HG03442 (cell line): ENCODE measurements around the gene SLC38A8.

Experiments used
- ATAC-seq: cut with Tn5 transposase; IDR thresholded peaks from one replicate; pipeline ENCODE4 v1.9.1; 2021; ENCODE audit warnings: mild to moderate bottlenecking, moderate library complexity; ENCODE audit not compliant: unreplicated experiment

The SLC38A8 gene

DNA sequence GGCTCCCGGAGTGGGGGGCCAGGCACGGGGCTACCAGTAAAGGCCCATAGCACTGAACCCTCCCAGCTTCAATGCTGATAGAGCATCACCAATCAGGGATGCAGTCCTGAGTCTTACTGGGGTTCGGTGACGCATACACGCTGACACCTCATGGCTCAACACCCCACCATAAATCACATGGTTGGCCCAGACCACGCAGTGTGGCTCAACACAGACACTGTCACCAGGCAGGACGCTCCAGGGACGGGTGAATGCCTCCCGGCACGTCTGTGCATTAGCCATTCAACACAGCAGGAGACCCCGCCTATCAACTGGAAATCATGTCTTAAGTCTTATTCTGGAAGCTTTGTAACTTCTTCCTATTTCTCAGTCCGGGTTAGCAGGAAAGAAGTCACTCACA is 39.6 kb downstream of the SLC38A8 start:
- no peak for ATAC-seq

DNA sequence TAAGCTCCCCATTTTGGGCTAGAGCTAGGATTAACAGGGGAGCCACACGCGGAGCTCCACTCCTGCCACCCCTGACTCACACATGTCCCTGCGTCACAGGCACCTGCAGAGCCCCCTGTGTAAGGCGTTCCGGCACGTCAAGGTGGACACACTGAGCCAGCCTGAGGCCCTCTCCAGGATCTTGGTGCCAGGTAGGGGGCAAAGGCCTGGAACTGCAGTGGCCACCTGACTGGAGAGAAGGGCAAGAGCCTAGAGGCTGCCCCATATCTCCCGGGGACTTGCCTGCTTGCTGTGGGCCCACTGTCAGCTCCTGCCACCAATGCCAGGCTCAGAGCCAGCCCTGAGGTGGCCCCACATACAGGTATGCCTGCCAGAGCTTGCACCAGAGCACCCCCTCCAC is 40.9 kb downstream of the SLC38A8 start:
- ATAC-seq: no peak

DNA sequence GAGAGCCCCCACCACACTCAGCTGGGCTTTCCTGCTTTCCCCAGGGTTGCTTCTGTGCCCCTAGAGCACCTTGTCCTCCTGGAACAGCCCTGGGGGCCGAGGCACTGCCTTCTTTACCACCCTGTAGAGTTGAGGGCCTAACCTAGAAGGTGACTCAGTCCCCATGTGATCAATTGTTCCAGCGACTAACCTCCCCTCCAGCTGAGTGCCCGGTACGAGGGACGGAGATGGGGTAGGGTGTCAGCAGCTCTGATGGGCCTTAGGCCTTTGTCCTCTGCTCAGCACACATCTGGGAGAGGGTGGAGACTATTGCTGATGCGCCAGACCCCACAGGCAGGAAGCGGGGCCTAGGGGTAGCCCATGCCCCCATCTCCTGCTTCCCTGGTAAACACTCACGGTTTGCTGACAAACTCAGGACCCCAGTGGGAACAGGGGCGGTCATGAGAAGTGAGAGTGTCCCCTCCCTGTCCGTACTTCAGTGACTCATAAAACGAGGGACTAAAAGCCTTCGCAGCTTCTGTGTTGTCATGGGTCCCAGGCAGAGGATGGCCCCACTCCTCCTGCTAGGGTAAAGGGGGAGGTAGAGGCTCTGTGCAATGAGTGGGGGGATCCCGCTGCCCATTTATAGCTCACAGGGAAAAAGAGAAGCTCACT is 41.5 kb downstream of the SLC38A8 start:
- ATAC-seq: no peak

DNA sequence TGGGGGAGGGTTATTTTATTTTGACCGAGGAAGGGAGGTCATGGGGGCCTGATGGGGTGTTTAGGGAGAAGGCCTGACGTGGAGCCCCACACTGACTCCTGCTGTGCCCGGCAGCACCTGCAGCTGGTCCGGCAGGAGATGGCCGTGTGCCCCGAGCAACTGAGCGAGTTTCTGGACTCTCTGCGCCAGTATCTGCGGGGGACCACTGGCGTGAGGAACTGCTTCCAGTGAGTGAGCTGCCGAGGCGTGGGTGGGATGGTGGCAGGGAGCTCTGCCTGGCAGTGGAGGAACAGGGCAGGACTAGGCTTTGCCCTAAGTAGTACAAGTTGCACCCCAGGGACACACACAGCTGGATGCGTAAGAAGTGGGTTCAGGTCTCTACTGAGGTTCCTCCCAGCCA is 44.5 kb downstream of the SLC38A8 start:
- no peak for ATAC-seq

- ATAC-seq: no peak
These were observed 45.9 kb downstream of the SLC38A8 start for GRCh38 chr16:83996481-83997252.

DNA sequence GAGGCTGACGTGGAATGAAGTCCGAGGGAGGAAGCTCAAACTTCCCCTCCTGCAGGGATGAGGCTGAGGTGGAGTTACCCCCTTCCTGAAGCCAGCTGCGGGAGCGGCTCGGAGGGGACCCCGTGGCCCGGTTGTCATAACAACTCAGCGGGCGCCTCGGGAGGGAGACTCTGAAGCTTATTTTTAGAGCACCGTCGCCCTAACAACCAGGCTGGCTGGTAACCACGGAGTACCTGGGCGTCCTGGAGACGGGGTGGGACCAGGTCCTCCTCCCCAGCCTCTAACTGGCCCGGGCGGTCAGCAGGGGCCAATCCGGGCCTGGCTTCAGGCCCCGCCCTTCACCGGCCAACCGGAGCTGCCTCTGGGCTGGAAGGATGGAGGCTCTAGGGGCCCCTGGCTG is 46.8 kb downstream of the SLC38A8 start:
- ATAC-seq: no peak

DNA sequence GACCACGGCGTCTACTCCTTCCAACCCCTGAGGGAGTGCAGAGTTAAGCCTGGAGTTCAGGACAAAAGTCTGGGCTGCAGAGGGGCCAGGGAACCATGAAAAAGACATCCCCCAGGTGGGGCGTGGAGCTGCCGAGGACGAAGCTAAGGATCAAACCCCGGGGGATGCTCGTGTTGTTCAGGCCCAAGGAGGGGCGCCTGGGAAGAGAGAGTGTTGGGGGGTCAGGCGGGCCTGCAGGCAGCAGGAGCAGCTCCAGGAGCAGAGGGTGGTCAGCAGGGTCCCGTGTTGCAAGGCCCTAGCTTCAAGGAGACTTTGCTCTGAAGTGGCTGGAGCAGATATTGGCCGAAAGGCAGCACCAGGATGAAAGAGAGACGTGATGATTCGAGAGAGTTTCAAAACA is 47.9 kb downstream of the SLC38A8 start:
- no peak for ATAC-seq

GRCh38 chr16:83994087-83994486 is 48.5 kb downstream of the SLC38A8 start:
- no peak for ATAC-seq

DNA sequence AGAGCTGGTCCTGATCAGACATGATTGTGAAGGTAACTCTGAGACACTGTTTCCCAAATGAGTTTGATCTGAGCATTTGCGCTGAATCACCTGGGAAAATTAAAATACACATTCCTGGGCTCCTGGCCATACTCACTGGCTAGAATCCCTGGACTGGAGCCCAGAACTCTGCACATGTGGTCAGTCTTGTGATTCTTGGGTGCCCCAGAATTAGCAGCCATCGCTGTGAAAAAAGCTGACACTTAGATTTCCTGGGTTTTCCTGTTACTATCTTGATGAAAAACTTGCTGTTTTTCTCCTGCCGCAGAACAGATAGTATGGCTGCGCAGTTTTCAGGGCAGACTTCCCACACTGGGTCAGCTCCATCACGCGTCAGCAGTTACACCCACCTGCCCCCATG is 50.0 kb downstream of the SLC38A8 start:
- no peak for ATAC-seq

- ATAC-seq: no peak
These were observed 52.1 kb downstream of the SLC38A8 start for GRCh38 chr16:83990492-83990891.

DNA sequence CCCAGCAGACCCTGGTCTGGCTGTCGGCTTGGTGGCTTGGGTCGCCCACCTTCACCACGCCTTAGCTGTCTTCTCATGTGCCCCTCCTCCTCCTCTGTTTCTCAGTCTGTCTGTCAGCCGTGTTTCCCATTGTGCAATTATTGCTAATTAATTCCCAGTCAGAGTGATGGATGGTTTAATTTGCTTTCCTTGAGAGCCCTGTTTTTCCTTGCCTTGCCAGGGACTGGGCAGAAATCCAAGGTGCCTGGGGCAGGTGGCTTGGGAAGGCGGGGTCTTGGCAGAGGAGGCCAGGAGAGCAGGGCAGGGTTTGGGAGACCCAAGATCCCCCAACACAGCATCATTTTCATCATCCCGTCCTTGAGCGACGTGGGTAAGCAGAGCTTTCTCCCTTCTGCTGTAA is 53.3 kb downstream of the SLC38A8 start:
- no peak for ATAC-seq

- no peak for ATAC-seq
These were observed 59.1 kb downstream of the SLC38A8 start for GRCh38 chr16:83983491-83983890.

- ATAC-seq: no peak
These were observed 60.8 kb downstream of the SLC38A8 start for GRCh38 chr16:83981799-83982198.

DNA sequence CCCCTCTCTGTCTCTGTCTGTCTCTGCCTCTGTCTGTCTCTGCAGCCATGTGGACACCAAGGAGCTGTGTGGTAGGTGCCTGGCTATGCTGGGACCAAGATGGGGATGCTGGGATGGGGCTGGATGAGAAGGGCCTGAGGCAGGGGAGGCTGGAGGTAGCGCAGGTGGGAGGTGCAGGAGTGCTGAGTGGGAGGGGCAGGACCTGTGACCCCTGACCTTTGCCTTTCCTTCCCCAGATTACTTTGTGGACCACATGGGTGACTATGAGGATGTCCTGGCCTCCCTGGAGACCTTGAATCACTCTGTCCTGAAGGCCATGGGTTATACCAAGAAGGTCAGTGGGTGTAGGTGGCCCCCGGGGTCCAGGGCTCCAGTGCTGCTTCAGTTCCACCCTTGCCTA is 61.8 kb downstream of the SLC38A8 start:
- no peak for ATAC-seq

DNA sequence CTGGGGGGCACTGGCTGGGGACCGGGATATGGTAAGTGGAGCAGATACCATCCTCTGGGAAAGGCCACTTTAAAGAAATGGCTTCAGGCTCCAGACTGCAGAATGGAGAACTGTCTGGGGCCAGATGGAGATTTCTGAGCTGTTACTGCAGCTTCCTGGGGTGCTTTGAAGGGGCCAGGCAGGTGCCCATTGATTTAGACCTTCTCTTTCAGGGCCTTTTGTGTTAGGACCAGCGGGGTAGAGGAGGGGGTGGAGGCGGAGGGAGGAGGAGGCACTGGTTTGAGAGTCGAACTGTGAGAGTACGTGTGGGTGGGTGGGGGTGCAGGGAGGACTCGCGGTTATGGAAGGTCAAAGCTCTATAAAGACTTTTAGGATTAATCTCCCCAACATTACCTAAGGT is 63.2 kb downstream of the SLC38A8 start:
- ATAC-seq: no peak

GRCh38 chr16:83978401-83978904 is 64.1 kb downstream of the SLC38A8 start:
- no peak for ATAC-seq

GRCh38 chr16:83977056-83977815 is 65.4 kb downstream of the SLC38A8 start:
- ATAC-seq: no peak

DNA sequence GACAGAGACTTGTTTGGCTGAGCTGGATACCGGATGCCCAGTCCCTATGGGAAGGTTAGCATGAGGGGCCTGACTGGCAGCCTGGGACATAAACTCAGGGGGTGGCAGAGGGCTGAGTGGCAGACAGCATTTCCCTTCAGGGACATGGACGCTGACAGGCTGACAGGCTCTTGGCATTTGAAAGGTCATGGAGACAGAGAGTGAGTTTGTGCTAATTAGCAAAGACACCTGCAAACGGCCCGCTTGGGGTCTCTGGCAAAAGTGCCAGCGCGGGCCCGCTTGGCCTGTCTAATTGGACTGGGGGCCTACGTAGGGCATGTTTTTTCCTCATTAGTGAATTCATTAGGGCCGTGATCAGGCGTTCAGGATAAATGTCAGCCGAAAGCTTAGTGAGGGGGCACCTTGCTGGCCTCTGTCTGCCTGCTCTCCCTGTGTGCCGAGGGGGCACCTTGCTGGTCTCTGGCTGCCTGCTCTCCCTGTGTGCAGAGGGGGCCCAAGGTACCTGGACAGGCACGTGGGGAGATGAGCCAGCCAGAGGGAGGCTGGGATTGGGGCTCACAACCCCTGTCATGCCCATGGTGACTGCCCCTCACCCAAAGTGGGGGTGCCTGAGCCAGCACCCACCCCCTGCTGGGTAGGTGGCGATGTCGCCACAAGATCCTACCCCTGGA is 66.9 kb downstream of the SLC38A8 start:
- ATAC-seq: no peak

GRCh38 chr16:83974475-83974874 is 68.1 kb downstream of the SLC38A8 start:
- no peak for ATAC-seq

GRCh38 chr16:83973581-83974385 is 68.8 kb downstream of the SLC38A8 start:
- ATAC-seq: no peak
